NCI-H446 (cell line): ENCODE measurements around the gene MTA3.

Experiments used
- DNase-seq, 2 experiments: peaks; one replicate each; lab custom pipeline; 2025; lab: John Stamatoyannopoulos, UW

Gene MTA3

DNA sequence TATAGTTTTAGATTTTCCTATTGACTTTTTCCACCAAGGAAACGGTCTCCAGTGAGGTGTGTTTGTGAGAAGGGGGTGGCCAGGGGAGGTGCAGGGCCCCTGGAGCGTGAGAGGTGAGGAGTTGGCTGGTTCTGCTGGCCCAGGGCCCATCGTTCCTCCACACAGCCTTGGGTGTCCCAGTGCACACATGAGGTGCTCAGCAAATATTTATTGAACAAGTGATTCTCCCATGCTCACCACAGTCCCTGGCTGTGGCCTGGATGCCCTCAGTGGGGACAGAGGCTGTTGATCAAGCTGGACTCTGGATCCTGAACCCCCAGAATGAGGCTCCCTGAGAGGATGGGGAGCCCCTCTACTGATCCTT is 219.0 kb downstream of the MTA3 start:
- DNase-seq, result no peak

DNA sequence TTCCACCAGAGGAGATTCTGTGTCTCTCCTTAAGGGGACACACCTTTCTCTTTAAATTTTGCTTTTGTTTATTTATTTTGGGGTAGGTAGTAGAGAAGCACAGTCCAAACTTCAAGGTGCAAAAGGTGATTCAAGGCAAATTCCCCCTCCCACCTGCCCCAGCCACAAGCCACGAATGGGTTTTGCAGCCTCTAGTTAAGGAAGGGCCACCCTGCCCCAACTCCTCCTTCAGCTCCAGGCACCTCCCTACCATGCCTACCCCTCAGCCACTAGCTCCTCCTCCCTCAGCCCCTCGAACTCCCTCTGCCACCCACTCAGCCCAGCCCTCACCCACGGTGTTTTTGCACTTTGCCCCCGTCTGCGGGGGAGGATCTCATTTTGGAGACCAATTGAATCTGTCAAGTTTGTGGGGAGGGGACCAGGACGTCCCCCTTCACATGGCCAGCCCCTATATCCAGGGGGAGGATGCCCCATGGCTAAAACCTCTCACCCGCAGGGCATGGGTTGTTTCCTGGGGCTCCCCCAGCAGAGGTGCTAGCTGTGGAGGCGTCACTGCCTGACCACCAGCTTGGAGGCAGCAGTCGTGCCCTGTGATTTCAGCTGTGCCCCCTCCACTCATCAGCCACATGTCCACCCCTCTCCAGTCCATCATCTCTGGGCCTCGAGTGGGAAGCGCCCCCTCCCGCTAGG is 219.5 kb downstream of the MTA3 start:
- no peak for DNase-seq

DNA sequence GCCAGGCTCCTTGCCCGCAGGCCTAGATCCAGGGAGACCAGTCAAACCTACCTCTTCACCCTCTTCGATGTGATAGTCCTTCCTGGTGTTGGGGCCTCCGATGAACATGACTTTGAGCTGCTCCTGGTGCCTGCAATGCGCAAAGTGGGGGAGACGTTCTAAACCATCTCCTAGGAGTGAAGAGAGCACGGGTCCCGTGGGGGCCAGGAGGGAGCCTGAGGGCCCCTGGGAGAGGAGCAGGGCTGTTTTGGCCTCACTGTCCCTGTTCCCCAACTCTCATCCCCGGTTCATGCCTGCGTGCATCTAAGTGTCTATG is 220.0 kb downstream of the MTA3 start:
- DNase-seq, result no peak

DNA sequence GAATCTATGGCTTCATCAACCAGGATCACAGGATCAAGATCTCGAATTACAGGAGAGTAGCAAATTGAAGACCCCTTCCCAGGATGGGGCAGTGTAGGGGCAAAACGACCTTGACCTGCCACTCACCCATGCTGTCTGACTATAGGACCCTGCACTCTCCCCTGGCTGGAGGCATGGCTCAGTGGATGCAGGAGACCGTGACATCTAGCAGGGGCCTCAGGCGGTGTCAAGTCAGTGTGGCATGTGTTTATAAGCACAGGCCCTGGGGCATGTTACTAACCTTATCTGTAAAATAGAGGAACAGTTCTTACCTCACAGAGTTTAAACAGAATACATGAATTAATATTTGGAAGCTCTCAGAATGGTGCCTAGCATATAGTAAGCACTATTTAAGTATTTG is 220.4 kb downstream of the MTA3 start:
- no peak for DNase-seq

DNA sequence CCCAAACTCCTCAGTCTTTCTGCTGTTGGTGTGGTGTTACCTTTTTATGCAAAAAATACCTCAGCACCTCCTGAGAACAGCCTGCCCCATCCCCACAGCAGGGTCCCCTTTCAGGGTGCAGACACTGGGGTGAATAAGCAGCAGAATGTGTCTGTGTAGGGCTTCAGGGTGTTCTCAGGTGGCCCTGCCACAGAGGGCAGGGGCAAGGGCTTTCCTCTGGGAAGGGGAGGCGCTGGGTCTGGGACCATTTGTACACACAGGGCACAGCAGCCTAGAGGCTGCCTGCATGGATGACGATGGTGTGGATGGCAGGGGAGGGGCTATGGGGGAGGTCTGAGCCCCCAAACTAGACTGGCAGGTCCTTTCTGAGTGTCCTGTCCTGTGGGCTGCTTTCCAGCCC is 221.3 kb downstream of the MTA3 start:
- DNase-seq, result no peak

DNA sequence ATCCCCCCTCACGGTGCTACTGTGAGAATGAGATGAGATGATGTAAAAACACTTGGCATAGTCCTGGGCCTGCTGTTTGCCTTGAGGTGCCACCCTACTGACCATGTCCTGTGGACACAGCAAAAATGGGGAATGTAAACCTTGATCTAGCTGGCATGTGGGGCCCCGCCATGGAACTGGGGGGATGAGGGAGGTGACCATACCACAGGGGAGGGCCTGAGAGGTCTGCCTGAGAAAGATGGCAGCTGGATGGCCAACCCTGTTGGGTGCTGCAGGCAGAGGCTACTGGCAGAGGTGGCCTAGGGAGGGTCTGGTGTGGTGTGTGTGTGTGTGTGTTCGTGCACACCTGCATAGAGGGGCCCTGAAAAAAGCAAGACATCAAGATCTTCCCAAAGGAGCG is 223.2 kb downstream of the MTA3 start:
- DNase-seq, result no peak

DNA sequence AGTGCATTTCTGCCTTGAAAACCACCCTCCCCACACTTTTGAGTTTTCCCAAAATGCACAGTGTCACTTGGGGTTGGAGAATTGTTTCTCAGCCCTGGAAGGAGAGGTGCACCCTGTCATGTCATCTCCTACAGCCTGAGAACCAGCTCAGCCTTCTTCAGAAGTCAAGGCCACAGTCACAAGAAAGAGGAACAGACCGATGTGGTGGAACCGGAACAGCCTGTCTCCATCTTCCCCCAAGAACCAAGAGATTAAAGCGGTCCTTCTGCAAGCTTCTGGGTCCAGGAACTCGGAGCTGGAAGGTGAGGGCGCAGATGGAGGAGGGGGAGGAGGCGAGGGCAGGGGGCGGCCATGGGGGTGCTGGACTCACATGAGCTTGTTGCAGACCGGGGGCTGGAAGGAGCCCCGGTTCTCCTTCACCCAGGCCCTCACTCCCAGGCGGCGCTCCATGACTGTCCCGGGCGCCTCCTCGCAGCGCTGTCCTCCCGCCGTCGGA is 223.7 kb downstream of the MTA3 start:
- no peak for DNase-seq

DNA sequence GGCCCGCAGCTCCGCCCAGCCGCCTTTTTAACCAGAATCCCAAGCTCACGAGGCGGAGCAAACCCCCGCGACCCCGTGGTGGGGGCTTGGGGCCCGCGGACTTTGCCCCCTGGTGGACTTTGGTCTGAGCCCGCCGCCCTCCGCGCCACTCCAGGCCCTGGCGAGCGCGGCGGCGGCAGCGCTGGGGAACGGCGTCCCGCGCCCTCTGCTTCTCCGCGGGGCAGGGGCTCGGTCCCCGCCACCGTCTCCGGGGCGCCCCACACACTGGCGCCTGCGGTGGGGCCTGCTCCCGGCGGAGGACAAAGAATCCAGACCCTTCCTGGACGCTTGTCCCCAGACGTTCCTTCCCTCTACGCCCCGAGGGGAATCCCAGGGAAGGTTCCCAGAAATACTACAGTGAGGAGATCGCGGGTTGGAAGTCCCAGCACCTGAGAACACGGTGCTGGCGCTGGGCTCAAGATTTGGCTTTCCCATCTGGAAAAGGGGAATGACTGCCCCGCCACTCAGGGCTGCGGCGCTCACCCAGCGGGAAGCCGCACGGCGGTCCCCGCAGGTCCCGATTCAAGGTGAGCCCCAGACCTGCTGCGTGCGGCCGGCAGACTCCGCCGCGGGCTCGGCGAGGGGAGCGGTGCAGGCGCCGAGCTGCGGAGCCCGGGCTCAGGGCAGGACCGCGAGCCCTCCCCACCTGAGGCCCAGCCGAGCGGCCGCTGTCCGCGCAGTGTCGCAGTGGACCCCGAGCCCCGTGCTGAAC is 224.3 kb downstream of the MTA3 start, which contains the start of gene HAAO:
Gene HAAO, minus strand, starts transcription at position 1 of the 751 bp plus-strand sequence. CDS start 47 bp downstream, outside the sequence.
- no peak for DNase-seq

DNA sequence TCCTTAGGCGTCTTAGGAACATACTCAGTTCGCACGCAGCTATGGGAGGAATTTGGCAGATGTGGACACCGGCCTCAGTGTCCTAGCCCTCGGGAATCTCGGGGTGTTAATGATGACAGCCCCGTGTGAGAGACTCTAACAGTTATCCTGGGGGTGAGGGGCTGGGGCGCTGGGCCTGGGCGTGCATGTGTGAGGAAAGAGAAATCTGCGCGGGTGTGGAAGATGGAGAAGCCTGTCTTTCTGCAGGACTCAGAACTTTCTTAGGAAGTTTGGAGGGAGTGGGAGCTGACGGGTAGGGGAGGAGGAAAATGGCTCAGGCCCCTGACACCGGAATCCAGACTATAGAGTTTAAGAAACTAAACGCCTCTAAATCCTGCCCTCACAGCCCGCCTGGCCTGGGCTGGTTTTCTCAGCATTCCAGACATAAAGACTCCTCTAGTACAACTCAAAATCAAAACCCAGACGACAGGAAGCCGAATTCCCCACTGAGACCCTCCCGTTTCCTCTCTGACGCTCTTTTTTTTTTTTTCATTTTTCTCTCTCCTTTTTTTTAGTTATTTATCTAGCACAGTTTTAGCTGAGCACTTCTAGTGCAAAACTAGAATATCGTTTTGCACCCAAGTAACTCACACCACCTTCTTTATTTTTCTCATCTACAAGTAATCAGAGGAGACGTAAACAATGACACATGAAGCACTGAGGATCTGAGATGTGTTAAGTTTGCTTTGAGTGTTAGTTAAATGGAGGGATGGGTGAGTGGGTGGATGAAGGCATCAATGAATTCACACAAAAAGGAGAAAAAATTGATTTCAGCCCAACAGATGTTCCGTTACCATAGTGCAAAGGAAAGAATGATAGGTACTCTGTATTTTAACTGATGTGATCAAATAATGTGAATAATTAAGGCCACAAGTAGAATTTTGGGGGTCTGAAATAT is 225.2 kb downstream of the MTA3 start:
- no peak for DNase-seq

DNA sequence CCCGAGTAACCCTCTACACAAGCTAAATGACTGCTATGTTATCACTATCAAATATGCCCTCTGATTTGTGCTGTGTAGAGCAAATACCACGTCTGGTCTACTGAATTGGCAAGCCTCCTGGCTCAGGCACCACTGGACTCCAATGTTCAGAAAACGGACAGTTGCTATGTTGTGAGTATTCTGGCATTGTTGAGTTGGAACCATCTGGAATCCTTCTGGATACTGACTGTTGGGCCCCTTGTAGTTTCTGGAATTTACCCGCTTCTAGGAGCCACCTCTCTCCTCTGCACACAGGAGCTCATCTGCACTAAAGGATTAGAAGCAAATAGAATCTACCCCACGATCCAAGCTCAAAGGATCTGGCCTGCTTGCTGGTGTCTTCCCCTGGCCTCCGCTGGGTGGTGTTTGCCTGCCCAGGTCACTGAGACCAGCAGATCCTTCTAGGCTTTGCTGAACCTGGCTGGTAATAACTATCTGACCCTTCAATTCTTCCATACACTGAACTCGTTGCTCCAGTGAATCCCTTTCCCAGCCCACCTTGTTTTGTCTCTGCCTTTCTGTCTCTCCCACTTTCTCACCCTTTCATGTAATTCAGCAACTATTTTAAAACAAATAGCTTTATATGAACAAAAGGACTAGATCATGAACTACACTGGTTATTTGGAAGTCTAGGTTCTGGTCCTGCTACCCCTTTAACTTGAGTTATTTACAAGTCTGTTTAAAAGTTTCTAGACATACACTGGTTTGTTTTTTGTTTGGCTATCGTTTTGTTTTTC is 226.0 kb downstream of the MTA3 start:
- DNase-seq, result no peak

DNA sequence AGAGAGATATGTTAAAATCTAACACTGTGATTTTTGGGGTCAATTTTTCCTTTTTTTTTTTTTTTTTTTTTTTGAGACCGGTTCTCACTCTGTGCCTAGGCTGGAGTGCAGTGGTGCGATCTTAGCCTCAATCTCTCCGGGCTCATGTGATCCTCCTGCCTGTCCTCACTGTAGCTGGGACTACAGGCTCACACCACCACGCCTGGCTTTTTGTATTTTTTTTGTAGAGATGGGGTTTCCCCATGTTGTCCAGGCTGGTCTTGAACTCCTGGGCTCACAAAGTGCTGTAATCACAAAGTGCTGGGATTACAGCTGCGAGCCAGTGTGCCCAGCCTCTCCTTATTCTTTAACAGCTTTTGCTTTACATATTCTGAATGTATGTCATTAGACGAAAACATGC is 226.8 kb downstream of the MTA3 start:
- no peak for DNase-seq

DNA sequence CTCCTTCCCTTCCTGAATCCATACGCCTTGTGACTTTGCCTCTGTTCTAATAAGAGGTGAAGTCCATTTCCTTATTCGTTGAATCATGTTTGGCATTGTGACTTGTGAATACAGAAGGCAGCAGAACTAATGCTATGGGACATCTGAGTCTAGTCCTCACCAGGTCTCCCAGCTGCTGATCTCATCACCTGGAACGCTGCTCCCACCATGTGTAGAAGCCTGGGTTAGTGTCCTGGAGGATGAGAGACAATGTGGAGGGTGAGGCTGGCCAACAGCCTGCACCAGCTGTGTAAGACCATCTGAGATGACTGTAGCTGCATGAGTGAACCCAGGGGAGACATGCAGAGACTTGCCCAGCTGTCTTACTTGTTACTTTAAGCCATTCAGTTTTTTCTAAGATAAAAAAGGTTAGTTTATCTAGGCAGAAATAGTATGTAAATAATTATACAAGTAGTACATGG is 227.4 kb downstream of the MTA3 start:
- DNase-seq, result peak in 1 of 2 experiments; percentile 24

DNA sequence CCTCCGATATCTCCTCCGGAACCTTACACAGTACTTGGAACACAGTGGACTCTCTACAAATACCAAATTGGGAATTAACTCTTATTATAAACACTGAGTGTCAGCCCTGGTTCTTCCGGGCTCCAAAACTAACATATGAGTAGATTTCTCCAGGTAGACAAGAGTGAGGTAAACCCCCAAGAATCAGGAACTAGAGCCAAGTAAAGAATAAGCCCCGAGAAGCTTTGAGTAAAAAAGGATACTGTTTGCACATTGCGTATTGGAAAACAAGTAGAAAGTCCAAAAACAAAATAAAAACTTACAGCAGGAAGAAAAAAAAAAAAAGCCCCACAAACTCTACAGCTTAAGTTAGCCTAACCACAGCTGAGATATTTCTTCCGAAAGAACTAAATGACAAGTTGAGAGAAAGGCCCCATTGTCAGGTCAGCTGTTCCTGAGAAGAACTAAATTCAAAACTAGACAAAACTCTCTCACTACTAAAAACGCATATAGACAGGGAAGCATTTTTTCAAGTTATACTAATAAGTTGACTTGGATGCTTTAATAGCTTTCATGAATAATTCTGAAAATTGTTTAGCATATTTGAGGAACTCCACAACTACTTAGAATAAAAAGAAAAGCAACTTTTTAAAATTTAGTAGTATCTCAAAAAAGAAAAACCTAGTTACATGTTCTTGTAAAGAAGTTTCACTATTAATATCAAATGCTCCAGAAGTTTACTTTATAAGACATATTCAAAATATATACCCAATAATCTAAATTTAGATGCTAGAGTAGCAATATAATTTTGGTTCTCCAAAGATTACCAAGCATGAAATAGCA is 228.2 kb downstream of the MTA3 start:
- DNase-seq, result no peak

DNA sequence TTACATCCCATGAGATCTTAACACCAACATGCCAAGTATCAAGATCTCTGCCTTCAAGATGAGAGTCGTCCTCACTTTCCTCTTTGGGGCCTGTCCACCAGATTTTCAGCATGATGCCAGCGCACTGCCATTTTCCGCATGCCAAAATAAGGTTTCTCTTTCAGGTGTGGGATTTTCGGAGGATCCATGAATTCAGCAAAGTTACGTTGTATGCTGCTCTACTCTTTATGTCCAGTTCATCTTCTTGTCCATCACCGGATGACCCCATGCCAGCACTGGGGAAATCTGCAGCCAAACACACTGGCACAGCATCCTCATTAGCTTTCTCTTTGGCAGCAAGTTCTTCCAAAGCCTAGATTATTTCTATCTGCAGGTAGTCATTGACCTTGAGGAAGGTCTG is 228.8 kb downstream of the MTA3 start:
- DNase-seq, result no peak

DNA sequence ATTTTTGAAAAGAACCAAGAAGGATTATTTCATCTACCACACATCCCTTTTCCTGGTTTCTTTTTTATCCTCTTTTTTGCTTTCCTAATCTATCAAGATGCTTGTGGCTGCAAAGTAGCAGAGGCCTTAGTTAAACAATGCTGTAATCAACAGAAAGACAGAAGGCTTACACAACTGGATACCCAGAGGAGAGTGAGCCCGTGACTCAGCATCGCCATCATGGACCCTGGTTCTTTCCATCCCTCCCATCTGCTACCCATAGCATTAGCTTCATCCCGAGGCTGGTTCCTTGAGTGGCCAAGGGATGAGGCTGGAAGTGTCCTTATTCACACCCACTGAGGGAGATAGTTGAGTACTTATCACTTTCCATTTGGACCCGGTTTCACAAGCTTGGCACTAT is 231.4 kb downstream of the MTA3 start:
- DNase-seq, result no peak

DNA sequence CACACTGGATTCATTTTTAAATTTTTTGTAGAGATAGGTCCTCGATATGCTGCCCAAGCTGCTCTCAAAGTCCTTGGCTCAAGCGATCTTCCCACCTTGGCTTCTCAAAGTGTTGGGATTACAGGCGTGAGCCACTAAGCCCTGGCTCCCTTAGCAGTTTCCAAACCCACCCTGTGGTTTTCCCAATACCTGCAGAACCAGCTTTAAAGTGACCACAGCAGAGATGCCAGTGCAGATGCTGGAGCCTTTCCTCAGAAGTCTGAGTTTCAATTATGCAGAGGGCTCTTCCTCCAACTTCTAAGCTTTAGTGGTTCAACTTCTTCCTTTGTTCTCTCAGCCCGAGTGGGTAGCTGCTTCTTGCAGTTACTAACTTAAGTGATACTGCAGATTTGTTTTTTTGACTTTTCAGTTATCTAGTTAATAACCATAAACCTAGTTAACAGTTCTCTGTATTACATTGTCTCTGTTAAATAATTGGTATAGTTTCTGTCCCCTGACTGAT is 232.1 kb downstream of the MTA3 start:
- DNase-seq, result no peak

DNA sequence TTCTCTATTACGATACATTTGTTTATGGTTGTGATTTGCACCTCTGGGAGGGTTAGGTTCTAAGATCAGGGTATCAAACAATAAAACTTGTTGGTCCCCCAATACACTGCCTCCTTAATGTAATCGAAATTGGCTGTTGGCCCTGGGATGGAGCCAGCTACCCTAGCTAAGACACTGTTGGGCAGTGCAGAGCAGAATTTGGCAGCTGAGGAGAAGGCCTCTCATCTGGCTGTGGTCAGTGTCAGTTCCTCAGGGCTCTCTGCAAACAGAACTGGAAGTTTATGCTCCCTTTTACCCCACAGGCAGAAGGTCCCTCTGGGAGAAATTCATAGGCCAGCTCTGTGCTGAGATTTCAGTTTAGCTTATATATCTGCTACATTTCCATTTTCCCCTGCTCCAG is 232.5 kb downstream of the MTA3 start:
- no peak for DNase-seq

DNA sequence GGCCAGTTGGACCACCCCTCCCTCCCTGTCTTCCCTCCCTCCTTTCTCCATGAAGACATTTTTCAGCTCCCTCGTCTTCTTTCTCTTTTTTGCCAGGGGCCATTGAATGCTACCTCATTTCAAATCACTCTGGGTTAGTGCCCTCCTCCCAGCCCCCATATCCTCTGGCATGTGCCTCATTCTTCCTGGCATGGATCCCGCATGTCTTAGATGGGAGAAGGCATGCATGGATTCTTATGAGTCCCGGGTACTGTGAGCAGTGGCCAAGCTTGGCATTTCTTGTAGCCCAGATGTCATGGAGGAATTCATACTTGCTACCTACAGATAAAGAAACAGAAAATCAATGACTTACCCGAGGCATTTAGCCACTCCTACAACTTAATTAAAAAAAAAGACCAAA is 232.9 kb downstream of the MTA3 start:
- DNase-seq, result peak in 1 of 2 experiments; percentile 60

DNA sequence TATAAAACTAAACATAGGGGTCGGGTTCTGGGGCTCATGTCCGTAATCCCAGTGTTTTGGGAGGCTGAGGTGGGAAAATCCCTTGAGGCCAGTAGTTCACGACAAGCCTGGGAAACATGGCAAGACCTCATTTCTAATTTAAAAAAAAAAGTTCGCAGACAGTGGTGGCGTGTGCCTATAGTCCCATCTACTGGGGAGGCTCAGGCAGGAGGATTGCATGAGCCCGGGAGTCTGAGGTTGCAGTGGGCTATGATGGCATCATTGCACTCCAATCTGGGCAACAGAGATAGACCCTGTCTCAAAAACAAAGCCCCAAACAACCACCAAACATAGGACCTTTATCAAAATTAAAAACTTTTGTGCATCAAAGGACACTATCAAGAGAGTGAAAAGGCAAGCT is 233.7 kb downstream of the MTA3 start:
- no peak for DNase-seq

DNA sequence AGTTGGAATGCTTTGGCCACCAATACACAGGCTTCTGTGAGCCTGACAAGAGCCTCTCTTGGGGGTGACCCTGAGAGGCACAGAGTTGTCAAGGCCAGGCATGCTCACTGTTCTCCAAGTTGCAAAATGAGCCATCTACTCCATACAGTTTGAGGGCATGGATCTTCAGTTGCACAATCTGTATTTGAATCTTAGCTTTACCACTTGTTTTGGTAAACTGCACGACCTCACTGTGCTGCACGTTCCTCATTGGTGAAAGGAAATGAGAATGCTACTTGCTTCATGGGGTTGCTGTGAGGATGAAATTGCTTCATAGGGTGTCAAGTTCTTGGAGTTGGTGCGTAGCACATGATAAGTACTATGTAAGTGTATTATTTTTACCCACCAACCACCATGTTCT is 235.9 kb downstream of the MTA3 start:
- DNase-seq, result no peak

DNA sequence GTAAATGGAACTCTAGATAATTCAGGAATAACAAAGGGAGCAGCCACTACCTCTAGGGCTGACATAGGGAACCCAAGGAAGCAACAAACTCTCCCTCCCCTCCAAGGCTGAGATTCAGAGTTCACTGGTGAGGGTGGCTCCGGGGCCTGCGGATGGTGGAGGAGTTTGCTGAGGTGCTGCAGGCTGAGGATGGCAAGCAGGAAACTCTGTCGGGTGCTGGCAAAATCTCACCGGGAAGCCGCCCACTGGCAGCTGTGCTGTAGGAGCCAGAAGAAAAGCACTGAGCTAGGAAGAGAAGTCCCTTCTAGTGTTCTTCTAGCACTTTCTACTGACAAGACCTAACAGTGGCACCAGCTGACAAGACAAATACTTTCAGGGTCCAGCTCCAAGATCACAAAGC is 236.5 kb downstream of the MTA3 start:
- no peak for DNase-seq
